PC-9 (cell line): Measurements from ENCODE around the gene ZIC4. TPM values are rescaled to one million over a fixed set of nuclear protein-coding genes. Genes with fewer than 3 reads are reported as not detected.

ENCODE experiments used
- BruUV-seq: library from RNA; stranded (reverse); fragments of 400-500 nt; replicated peaks from 2 replicates; lab custom pipeline; 2021; lab: Mats Ljungman, UMichigan
- CTCF ChIA-PET: fragments of 300-600 bp; sonication (Branson Sonifier 250); formaldehyde crosslinking; loops from one replicate; lab custom pipeline; 2022; ENCODE audit warnings: antibody characterized with exemption; lab: Charles Lee
- POLR2A ChIA-PET: fragments of 300-600 bp; sonication (Branson Sonifier 250); formaldehyde crosslinking; loops from one replicate; lab custom pipeline; 2022; ENCODE audit warnings: antibody characterized with exemption; ENCODE audit not compliant: unreplicated experiment; lab: Charles Lee
- DNase-seq, 2 experiments: peaks; one replicate each; pipeline versions ENCODE4 v3.0.0 to v3.0.0-alpha.2; 2015 to 2022; ENCODE audit warnings: mixed read lengths in 1 of 2
- H2AFZ ChIP-seq: fragments of 200-600 bp; sonication (generic); 2 replicates; pipeline ENCODE4 v1.8.1; 2017; ENCODE audit warnings: antibody characterized with exemption
- H3F3A ChIP-seq: fragments of 200-600 bp; sonication (generic); 2 replicates; pipeline ENCODE4 v1.8.1; 2017; ENCODE audit warnings: antibody characterized with exemption, mild to moderate bottlenecking, low read depth; ENCODE audit not compliant: insufficient read depth
- H3K27ac ChIP-seq: fragments of 200-600 bp; sonication (generic); 2 replicates; pipeline ENCODE4 v1.6.1; 2016; ENCODE audit warnings: mixed run types
- H3K27me3 ChIP-seq: fragments of 200-600 bp; sonication (generic); 2 replicates; pipeline ENCODE4 v1.6.1; 2016; ENCODE audit warnings: low read depth, mixed run types; ENCODE audit not compliant: insufficient read depth
- H3K36me3 ChIP-seq: fragments of 200-600 bp; sonication (generic); 2 replicates; pipeline ENCODE4 v1.6.1; 2016; ENCODE audit warnings: low read depth, mixed run types
- H3K4me1 ChIP-seq: fragments of 200-600 bp; sonication (generic); replicated peaks from 2 replicates; pipeline ENCODE4 v1.6.1; 2016; ENCODE audit warnings: mixed run types; ENCODE audit not compliant: insufficient read depth
- H3K4me2 ChIP-seq: fragments of 200-600 bp; sonication (generic); 2 replicates; pipeline ENCODE4 v1.6.1; 2017; ENCODE audit warnings: mixed run types
- H3K4me3 ChIP-seq: fragments of 200-600 bp; sonication (generic); 2 replicates; pipeline ENCODE4 v1.6.1; 2016; ENCODE audit warnings: mixed run types
- H3K79me2 ChIP-seq: fragments of 200-600 bp; sonication (generic); 2 replicates; pipeline ENCODE4 v1.6.1; 2017; ENCODE audit warnings: low read depth, mixed run types
- H3K9me2 ChIP-seq: fragments of 200-600 bp; sonication (generic); 2 replicates; pipeline ENCODE4 v1.8.1; 2017; ENCODE audit warnings: mild to moderate bottlenecking; ENCODE audit not compliant: insufficient read depth
- H3K9me3 ChIP-seq: fragments of 200-600 bp; sonication (generic); 2 replicates; pipeline ENCODE4 v1.8.1; 2016; ENCODE audit warnings: low read depth; ENCODE audit not compliant: insufficient read depth
- H4K20me1 ChIP-seq: fragments of 200-600 bp; sonication (generic); 2 replicates; pipeline ENCODE4 v1.8.1; 2017; ENCODE audit not compliant: insufficient read depth
- EZH2 ChIP-seq: fragments of 200-600 bp; sonication (generic); IDR thresholded peaks from 2 replicates; pipeline ENCODE4 v1.8.0; 2017; ENCODE audit warnings: antibody characterized with exemption, low read depth
- intact Hi-C: fragments of 100-400 bp; cut with micrococcal nuclease; formaldehyde crosslinking; loops from one replicate; pipeline ENCODE4 v1.10.0; 2022; ENCODE audit not compliant: unreplicated experiment
- total RNA-seq: library from RNA; stranded (reverse); gene quantifications from 2 replicates; pipeline ENCODE4 v1.2.3, GENCODE V29; 2021
- TF ChIP-seq, protein P1 (sequence below): fragments of 200-600 bp; sonication (generic); conservative IDR thresholded peaks from 2 replicates; pipeline ENCODE4 v1.6.1; 2017; ENCODE audit warnings: mixed run types, antibody characterized with exemption, mild to moderate bottlenecking, moderate library complexity

The ZIC4 gene
- total RNA-seq, 1 experiment from 2014 or later, result not detected

DNA sequence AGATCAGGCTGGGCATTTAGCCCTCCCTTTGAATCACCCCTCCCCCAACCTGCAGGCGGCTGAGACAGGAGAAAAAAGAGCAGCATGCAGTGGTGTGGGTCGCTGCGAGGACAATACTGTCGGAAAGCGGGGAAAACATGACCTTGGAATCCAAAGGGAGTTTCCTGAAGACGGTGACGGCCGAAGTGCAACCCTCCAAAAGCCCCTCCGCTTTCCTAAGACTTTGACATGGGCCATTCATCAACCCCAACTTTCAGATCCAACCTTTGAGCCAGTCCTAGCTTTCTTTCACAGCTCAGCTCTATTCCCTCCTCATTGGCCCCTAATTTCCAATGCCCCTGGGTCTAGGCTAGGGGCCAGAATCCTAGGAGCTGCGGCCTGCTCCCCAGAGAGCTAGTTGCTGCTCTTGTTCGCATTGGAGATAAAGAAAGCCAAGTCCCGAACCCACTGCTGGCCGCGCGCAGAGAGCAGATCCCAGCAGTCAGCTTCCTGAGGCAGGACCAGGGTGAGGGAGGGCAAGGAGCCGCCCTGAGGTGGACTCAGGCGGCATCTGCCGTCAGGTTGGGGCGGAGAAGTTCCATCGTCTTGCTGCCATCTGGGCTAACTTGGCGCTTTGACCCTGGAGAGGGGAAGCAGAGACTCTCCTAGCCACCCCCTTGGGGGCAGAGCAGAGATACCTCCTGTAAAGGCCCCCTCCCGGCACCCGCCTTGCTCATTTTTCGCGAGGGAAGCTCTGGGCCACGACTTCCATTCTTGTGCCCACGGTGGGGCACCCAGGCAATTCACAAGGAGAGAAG is 914 bp downstream of the ZIC4 start:
- Histone ChIP-seq H2AFZ (no peak overlapping the region), H3K79me2 (no peaks in the 10 kb centered on the region), H3K27ac (no peak overlapping the region), H3K4me3 (no peak overlapping the region), H3K36me3 (no peaks in the 10 kb centered on the region), H3K4me2 (no peak overlapping the region), H3K27me3 (no peaks in the 10 kb centered on the region), H3F3A (no peaks in the 10 kb centered on the region), H3K9me2 (no peaks in the 10 kb centered on the region), H3K9me3 (no peaks in the 10 kb centered on the region), H3K4me1 (no peaks in the 10 kb centered on the region), H4K20me1 (no peaks in the 10 kb centered on the region)
- intact Hi-C loops, result no loop called here
- TF ChIP-seq, protein P1, sequence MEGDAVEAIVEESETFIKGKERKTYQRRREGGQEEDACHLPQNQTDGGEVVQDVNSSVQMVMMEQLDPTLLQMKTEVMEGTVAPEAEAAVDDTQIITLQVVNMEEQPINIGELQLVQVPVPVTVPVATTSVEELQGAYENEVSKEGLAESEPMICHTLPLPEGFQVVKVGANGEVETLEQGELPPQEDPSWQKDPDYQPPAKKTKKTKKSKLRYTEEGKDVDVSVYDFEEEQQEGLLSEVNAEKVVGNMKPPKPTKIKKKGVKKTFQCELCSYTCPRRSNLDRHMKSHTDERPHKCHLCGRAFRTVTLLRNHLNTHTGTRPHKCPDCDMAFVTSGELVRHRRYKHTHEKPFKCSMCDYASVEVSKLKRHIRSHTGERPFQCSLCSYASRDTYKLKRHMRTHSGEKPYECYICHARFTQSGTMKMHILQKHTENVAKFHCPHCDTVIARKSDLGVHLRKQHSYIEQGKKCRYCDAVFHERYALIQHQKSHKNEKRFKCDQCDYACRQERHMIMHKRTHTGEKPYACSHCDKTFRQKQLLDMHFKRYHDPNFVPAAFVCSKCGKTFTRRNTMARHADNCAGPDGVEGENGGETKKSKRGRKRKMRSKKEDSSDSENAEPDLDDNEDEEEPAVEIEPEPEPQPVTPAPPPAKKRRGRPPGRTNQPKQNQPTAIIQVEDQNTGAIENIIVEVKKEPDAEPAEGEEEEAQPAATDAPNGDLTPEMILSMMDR, result no peak
- no peak for TF ChIP-seq EZH2
- POLR2A ChIA-PET, result no interaction called here
- BruUV-seq, result no TSS peak
- DNase-seq, result no peak
- CTCF ChIA-PET, result no interaction called here

DNA sequence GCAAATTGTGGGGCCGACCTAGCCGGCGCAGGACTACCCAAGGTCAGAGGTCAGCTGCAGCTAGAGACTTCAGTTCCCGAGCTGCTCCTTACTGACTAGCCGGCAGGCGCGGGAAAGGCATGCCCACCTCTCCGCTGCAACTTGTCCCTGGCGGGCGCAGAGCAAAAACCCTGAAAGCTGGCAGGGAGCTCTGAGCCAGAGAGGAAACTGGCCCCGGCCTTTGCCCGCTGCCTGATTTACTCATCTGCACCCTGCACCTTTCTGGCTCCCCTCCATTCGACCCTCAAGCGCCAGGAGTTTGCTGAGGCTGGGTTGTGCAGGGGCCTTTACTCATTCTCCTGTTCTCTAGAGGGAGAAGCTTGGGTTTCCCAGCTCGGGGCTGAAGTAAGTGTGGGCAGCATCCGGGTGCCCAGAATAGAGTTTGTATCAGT is 1.5 kb downstream of the ZIC4 start:
- no peaks in the 10 kb centered on the region for H3K36me3 ChIP-seq
- H3K9me3 ChIP-seq, result no peaks in the 10 kb centered on the region
- H4K20me1 ChIP-seq, result no peaks in the 10 kb centered on the region
- H2AFZ ChIP-seq, result no peak overlapping the region
- H3K4me2 ChIP-seq, result no peak overlapping the region
- no TSS peak for BruUV-seq
- TF ChIP-seq, protein P1, result no peak
- no peak for TF ChIP-seq EZH2
- H3K27me3 ChIP-seq, result no peaks in the 10 kb centered on the region
- no peak overlapping the region for H3K4me3 ChIP-seq
- no peak overlapping the region for H3K27ac ChIP-seq
- intact Hi-C loops, result no loop called here
- H3K9me2 ChIP-seq, result no peaks in the 10 kb centered on the region
- POLR2A ChIA-PET, result no interaction called here
- H3K4me1 ChIP-seq, result no peaks in the 10 kb centered on the region
- H3F3A ChIP-seq, result no peaks in the 10 kb centered on the region
- no peak for DNase-seq
- CTCF ChIA-PET, result no interaction called here
- no peaks in the 10 kb centered on the region for H3K79me2 ChIP-seq

DNA sequence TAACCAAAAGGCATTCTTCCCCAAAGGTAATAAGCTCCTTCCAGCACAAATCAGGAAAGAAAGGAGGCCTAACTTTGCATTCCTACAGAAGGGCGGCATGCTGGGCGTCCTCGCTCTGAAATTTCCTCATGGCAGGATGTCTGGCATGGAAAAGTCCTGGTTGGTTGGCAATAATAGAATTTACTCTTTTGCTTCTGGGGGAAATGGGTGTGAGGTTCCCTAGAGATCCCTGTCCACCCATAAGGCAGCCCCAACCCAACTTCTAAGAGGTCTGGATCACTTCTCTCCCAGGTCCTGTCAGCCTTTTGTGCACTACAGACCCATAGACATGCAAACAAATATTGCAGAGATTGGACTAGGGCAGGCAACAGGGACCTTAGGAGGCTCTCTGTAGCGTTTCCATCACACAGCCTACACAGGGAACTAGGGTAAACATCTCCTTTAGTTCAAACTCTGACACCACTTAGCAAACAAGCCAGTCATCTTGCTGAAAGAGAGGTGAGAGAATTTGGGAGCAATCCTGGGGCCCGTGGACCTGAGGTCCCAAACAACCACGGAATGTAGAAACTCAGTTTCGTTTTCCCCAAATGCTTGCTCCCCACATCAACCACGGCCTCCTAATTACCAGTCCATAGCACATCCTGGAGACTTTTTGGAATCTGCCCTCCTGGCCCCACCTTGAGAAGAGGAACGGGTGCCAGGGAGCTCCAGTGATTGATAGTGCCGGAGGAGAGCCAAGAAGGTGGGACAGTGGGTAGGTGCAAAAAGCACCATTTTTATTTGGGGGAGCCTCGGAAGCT is 2.1 kb downstream of the ZIC4 start:
- Histone ChIP-seq H3K4me1 (no peaks in the 10 kb centered on the region), H3K36me3 (no peaks in the 10 kb centered on the region), H3K4me3 (no peak overlapping the region), H3K27ac (no peak overlapping the region), H3K9me3 (no peaks in the 10 kb centered on the region), H2AFZ (no peak overlapping the region), H3K27me3 (no peaks in the 10 kb centered on the region), H3K9me2 (no peaks in the 10 kb centered on the region), H4K20me1 (no peaks in the 10 kb centered on the region), H3K4me2 (no peak overlapping the region), H3F3A (no peaks in the 10 kb centered on the region), H3K79me2 (no peaks in the 10 kb centered on the region)
- no peak for DNase-seq
- BruUV-seq, result no TSS peak
- TF ChIP-seq, protein P1, result no peak
- no peak for TF ChIP-seq EZH2
- ChIA-PET CTCF (no interaction called here), POLR2A (no interaction called here)
- intact Hi-C loops, result no loop called here
